Hepatocyte (in vitro differentiated cells): ENCODE measurements around the gene SLC8A2. TPM values are rescaled to one million over a fixed set of nuclear protein-coding genes. Genes with fewer than 3 reads are reported as not detected.

ENCODE experiments used
- DNase-seq: peaks from one replicate; pipeline ENCODE4 v3.0.0-alpha.2; 2016; ENCODE audit warnings: low spot score
- H2AFZ ChIP-seq: fragments of 200-600 bp; sonication (generic); 2 replicates; pipeline ENCODE4 v1.6.0; 2016; ENCODE audit warnings: antibody characterized with exemption, mild to moderate bottlenecking
- H3K27ac ChIP-seq: fragments of 200-600 bp; sonication (generic); 2 replicates; pipeline ENCODE4 v1.5.1; 2016; ENCODE audit warnings: mild to moderate bottlenecking
- H3K27me3 ChIP-seq: fragments of 200-600 bp; sonication (generic); 2 replicates; pipeline ENCODE4 v1.6.1; 2016
- H3K36me3 ChIP-seq: fragments of 200-600 bp; sonication (generic); replicated peaks from 2 replicates; pipeline ENCODE4 v1.5.1; 2016; ENCODE audit warnings: low read depth; ENCODE audit not compliant: insufficient read depth
- H3K4me1 ChIP-seq: fragments of 200-600 bp; sonication (generic); 2 replicates; pipeline ENCODE4 v1.5.1; 2016; ENCODE audit warnings: mild to moderate bottlenecking, moderate library complexity; ENCODE audit not compliant: insufficient read depth
- H3K4me2 ChIP-seq: fragments of 200-600 bp; sonication (generic); 2 replicates; pipeline ENCODE4 v1.6.0; 2016
- H3K4me3 ChIP-seq: fragments of 200-600 bp; sonication (generic); 2 replicates; pipeline ENCODE4 v1.5.1; 2016; ENCODE audit warnings: mild to moderate bottlenecking
- H3K79me2 ChIP-seq: fragments of 200-600 bp; sonication (generic); 2 replicates; pipeline ENCODE4 v1.6.0; 2017; ENCODE audit warnings: mild to moderate bottlenecking
- H3K9me2 ChIP-seq: fragments of 200-600 bp; sonication (generic); replicated peaks from 2 replicates; pipeline ENCODE4 v1.6.0; 2017; ENCODE audit warnings: mild to moderate bottlenecking; ENCODE audit not compliant: insufficient read depth
- H3K9me3 ChIP-seq: fragments of 200-600 bp; sonication (generic); 2 replicates; pipeline ENCODE4 v1.5.1; 2016; ENCODE audit warnings: low read depth, mild to moderate bottlenecking
- H4K20me1 ChIP-seq: fragments of 200-600 bp; sonication (generic); 2 replicates; pipeline ENCODE4 v1.6.0; 2016; ENCODE audit warnings: mild to moderate bottlenecking; ENCODE audit not compliant: insufficient read depth, poor library complexity, severe bottlenecking
- EZH2 ChIP-seq: fragments of 200-600 bp; sonication (generic); IDR thresholded peaks from 2 replicates; pipeline ENCODE4 v1.6.1; 2016; ENCODE audit warnings: antibody characterized with exemption, mild to moderate bottlenecking, borderline replicate concordance
- EZH2phosphoT487 ChIP-seq: fragments of 200-600 bp; sonication (generic); IDR thresholded peaks from one replicate; pipeline ENCODE4 v1.6.1; 2018; ENCODE audit warnings: antibody characterized with exemption, mild to moderate bottlenecking, low read depth, moderate library complexity; ENCODE audit not compliant: unreplicated experiment, severe bottlenecking
- whole genome bisulfite sequencing: methylation state at CpG from one replicate; pipeline ENCODE4 v1.1.6; 2016; ENCODE audit warnings: low lambda C conversion rate; ENCODE audit errors: missing lambda C conversion rate; 5-methylcytosine and 5-hydroxymethylcytosine counted together
- polyA plus RNA-seq: library from polyadenylated mRNA; unstranded; fragments of >200 nt; fragmentation: Nextera tagmentation; extraction: Ambion mirVana; gene quantifications from 2 replicates; pipeline ENCODE4 v1.2.1, GENCODE V29; 2016
- total RNA-seq: library from RNA; depleted of rRNA; stranded (reverse); fragments of >200 nt; gene quantifications from 2 replicates; pipeline ENCODE4 v1.2.3, GENCODE V29; 2014
- TF ChIP-seq, protein P1 (sequence below): fragments of 200-600 bp; sonication (generic); IDR thresholded peaks from 2 replicates; pipeline ENCODE4 v1.5.1; 2016; ENCODE audit warnings: antibody characterized with exemption, mild to moderate bottlenecking; ENCODE audit not compliant: poor library complexity

Gene SLC8A2
- total and polyA plus RNA-seq, 2 experiments from 2014 or later = 0.24 to 1.1 TPM

DNA sequence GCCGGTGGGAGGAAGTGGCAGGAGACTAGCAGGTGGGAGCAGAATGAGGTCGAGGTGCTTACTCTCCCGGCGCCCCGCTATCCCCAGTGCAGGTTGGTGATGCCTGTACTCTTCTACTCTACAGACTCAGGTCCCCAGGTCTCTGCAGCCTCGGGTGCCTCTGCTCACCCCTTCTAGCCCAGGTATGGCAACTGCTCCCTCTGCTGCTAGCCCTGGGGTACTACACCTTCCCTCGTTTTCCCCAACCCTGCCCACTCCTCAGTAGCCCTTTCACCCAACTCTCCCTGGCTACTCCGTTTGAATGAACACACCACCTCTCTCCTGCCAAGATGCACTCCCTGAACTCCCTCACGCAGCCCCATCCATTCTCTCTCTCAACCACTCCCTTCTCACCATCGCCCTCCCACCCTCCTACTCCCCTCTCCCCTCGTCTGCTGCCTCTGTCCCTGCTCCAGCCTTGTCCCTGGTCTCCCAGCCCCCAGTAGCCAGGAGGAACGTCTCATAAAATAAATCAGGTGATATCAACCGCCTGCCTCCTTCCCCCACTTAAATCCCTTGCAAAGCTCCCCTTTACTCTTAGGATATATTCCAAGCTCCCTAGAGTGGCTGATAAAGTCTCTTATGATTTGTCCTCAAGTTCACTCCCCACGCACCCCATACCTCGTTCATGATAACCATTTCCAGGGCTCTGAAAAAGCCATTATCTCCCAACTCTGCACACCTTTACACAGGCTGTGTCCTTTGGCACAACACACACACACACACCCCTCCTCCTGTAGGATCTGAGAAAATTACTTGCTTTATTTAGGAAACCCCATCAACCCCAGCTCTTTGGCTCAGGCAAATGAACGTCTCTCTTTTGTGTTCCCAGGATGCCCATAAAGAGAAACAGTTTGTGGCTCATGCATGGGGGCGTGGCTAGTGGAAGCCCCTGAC is 44.2 kb downstream of the SLC8A2 start:
- peak overlapping the region; percentile 72 for H3K4me2 ChIP-seq
- H3K27ac ChIP-seq = peak overlapping the region; percentile 52
- H2AFZ ChIP-seq = no peak overlapping the region
- no peaks in the 10 kb centered on the region for H3K79me2 ChIP-seq
- peaks cover 30% of the 10 kb centered on the region for H3K27me3 ChIP-seq
- H4K20me1 ChIP-seq = no peaks in the 10 kb centered on the region
- no peaks in the 10 kb centered on the region for H3K9me3 ChIP-seq
- no peak overlapping the region for H3K4me3 ChIP-seq
- WGBS = 5% methylated on average over 17 of the region's 17 CpGs
- H3K4me1 ChIP-seq = peaks cover 20% of the 10 kb centered on the region
- DNase-seq = peak; percentile 84
- TF ChIP-seq, protein P1, sequence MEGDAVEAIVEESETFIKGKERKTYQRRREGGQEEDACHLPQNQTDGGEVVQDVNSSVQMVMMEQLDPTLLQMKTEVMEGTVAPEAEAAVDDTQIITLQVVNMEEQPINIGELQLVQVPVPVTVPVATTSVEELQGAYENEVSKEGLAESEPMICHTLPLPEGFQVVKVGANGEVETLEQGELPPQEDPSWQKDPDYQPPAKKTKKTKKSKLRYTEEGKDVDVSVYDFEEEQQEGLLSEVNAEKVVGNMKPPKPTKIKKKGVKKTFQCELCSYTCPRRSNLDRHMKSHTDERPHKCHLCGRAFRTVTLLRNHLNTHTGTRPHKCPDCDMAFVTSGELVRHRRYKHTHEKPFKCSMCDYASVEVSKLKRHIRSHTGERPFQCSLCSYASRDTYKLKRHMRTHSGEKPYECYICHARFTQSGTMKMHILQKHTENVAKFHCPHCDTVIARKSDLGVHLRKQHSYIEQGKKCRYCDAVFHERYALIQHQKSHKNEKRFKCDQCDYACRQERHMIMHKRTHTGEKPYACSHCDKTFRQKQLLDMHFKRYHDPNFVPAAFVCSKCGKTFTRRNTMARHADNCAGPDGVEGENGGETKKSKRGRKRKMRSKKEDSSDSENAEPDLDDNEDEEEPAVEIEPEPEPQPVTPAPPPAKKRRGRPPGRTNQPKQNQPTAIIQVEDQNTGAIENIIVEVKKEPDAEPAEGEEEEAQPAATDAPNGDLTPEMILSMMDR = peak; percentile 72
- TF ChIP-seq EZH2 = no peak
- TF ChIP-seq EZH2phosphoT487 = no peak
- no peaks in the 10 kb centered on the region for H3K9me2 ChIP-seq
- no peaks in the 10 kb centered on the region for H3K36me3 ChIP-seq

GRCh38 chr19:47423203-47423882 is 48.4 kb downstream of the SLC8A2 start:
- Histone ChIP-seq H4K20me1 (peaks cover under 1% of the 10 kb centered on the region), H3K36me3 (no peaks in the 10 kb centered on the region), H2AFZ (no peak overlapping the region), H3K27me3 (peaks cover 47% of the 10 kb centered on the region), H3K27ac (no peak overlapping the region), H3K4me1 (peaks cover 21% of the 10 kb centered on the region), H3K4me3 (no peak overlapping the region), H3K79me2 (no peaks in the 10 kb centered on the region), H3K9me2 (no peaks in the 10 kb centered on the region), H3K4me2 (no peak overlapping the region), H3K9me3 (no peaks in the 10 kb centered on the region)
- 38% methylated on average over 19 of the region's 19 CpGs for WGBS
- no peak for DNase-seq
- TF ChIP-seq, protein P1 = no peak
- TF ChIP-seq EZH2phosphoT487 (no peak), EZH2 (no peak)

- 67% methylated on average over 1 of the region's 1 CpG for WGBS
- Histone ChIP-seq H2AFZ (no peak overlapping the region), H3K4me1 (peaks cover 19% of the 10 kb centered on the region), H4K20me1 (peaks cover 2% of the 10 kb centered on the region), H3K79me2 (no peaks in the 10 kb centered on the region), H3K4me2 (peak overlapping the region; percentile 72), H3K27ac (no peak overlapping the region), H3K9me3 (no peaks in the 10 kb centered on the region), H3K36me3 (no peaks in the 10 kb centered on the region), H3K4me3 (no peak overlapping the region), H3K9me2 (no peaks in the 10 kb centered on the region), H3K27me3 (peaks cover 55% of the 10 kb centered on the region)
- no peak for DNase-seq
- TF ChIP-seq EZH2phosphoT487 = no peak
- TF ChIP-seq EZH2 = peak; percentile 52
- TF ChIP-seq, protein P1 = no peak
Measured at GRCh38 chr19:47422417-47423163, 49.1 kb downstream of the SLC8A2 start.
